T-helper 2 cell treated with Interferon-gamma antibody and Interleukin-4, amounts not matched to agents 100 ng/mL and 5 ng/mL, for 36 hours (primary cell): ENCODE measurements around the gene CELA2A. TPM values are rescaled to one million over a fixed set of nuclear protein-coding genes. Genes with fewer than 3 reads are reported as not detected.
"Not testable (repeated sequence)": the region's sequence is repeated elsewhere in the genome, so short reads cannot be mapped to it uniquely, and the experiment has no call there.

ENCODE experiments used
- intact Hi-C: fragments of 100-400 bp; cut with micrococcal nuclease; formaldehyde crosslinking; loops from one replicate; pipeline ENCODE4 v1.15.1; 2023
- total RNA-seq: library from RNA; stranded (reverse); gene quantifications from 2 replicates; pipeline ENCODE4 v1.2.3, GENCODE V29; 2022

The CELA2A gene
- total RNA-seq, 1 donor from 2014 or later = not detected

DNA sequence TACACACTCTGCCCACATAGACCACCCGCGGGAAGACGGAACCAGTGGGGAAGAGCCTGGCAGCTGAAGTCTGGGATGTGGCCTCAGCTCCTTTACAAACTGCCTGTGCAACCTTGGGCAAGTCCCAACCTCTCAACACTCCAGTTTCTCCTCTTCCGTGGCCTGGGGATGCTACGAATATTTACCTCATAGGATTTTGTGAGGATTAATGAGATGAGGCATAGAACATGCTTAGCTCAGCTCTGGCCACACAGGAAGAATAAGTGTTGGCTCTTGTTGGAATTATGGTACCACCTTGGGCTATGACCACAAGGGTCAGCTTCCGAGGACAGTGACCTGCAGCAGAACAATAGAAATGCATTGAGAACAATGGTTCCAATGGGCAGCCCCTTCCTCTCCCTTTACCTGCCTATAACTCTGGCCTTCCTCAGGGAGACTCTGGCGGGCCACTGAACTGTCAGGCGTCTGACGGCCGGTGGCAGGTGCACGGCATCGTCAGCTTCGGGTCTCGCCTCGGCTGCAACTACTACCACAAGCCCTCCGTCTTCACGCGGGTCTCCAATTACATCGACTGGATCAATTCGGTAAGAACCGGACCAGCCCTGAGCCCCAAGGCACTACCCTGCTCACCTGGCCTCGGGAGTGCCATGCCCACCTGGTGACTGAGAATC lies 10.6 kb downstream of the CELA2A start:
- intact Hi-C loops = not testable (repeated sequence)

DNA sequence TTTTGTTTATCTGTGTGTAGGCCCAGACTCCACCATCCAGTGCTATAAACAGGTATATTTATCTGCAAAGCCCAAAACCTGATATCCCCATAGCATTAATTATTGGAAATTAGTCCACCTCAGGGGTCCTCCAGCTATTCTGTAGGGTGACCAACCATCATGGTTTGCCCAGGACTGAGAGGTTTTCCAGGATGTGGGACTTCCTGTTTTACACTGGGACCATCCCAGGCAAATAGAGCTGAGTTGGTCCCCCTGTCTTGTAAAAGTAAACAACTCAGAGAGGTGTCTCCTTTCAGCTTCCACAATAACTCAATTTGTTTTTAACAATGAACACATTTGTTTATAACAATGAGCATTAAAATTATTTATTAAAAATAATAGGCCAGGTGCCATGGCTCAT lies 11.6 kb downstream of the CELA2A start:
- intact Hi-C loops = no loop called here

DNA sequence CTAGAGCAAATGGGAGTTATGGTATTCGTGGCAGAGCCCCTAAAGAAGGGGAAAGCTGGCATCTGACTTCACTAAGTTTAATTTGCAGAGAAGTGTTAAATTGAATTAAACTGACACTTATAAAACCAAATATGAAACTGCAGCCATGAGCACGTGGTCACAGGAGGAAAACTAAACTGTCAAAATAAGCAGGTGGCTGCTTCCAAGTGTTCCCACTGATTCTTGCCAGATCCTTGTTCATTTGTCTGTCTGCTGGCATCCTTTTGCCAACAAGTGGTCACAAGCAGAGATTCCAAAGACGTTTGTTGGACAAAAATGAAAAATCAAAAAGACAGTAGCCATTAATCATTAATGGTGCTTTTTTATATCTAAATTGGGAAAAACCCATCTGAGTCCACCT lies 12.8 kb downstream of the CELA2A start:
- intact Hi-C loops = no loop called here

DNA sequence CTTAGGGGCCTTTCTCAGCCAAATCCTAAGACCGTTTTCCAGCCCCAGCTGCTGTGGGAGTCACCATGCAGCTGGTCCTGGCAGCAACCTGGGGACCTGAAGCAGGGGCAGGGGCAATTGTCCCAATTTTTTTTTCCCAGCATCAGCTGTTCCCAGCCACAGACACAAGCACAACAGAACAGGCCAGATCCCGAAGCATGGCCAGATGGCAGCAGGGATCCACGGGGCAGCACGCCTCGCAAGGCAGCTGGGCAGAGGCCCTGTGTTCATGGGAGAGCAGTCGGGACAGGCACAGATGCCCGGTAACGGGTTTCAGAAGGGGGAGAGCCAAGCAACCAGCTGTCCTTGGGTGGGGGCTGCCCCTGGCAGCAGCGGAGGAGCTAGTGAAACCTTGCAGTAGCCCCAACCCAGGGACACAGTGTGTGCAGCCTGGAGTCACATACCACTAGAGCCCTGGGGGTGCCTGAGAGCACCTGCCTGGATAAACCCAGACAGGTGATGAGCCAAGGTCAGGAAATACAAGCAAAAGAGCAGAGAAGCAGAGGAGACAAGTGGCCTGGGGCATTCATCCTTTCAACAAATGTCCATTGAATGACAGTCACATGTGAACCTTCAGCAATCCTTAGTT lies 13.4 kb downstream of the CELA2A start:
- intact Hi-C loops = not testable (repeated sequence)

DNA sequence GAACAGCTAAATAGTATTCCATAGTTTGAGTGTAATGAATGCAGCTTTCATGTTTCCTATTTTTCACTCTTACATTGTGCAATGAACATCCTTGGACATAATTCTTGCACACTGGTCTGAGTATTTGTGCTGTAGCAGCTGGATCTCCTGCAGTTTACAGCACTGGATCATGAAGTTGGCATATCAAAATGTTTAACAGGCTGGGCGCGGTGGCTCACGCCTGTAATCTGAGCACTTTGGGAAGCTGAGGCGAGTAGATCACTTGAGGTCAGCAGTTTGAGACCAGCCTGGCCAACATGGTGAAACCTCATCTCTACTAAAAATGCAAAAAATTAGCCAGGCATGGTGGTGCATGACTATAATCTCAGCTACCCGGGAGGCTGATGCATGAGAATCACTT lies 14.5 kb downstream of the CELA2A start:
- intact Hi-C loops = not testable (repeated sequence)

DNA sequence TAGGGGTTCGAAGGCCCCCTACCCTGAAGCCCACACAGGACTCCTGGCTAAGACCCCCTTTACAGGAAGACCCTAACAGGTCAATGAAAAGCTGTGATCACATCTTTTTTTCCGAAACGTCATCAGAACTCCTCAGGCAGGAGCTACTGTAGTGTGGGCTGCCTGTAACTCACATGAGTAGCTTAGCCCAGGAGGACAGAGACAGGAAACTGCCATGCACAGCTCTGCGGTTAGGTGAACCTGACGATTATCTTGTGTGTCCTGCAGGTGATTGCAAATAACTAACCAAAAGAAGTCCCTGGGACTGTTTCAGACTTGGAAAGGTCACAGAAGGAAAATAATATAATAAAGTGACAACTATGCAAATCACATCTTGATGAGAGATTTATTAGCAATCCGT lies 15.2 kb downstream of the CELA2A start:
- intact Hi-C loops = not testable (repeated sequence)

DNA sequence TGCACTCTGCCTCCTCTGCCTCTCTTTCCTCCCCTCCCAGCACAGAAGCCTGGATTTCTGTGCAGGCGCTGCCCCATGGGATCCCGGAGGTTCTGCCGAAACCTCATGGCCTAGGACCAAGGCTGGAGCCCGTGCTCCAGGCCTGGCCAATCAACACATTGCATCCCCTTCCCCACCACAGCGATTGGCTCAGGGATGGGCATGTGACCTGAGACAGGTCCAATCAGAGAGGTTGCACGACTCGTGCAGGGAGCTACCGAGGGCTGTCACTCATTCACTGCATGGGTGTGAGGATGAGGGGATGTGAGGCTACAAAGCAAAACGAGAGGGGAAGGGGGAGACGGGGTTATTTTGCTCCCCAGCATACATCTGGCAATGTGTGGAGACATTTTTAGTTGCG lies 16.1 kb downstream of the CELA2A start:
- intact Hi-C loops = no loop called here

DNA sequence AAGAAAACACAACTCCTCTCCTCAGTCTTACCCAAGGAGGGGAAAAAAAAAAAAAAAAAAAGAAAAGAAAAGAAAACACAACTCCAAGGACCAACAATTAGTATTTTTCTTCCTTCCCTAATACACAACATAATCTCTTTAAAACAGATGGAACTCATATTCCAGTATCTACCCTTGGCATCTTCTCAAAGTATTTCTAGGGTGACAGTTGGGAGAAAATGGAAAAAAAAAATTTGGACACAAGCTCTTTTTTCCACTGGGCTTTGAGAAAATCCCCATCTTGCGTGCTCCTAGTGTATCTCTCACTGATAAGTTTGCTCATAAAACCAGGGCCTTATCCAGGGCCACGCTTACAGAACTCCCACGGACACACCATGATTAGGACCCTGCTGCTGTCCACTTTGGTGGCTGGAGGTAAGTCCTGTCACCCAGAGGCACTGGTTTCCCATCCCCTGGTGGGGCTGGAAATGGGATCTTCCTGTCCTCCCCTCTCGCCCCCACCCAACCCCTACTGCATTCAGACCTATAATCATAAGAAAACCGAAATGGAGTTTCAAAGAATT lies 19.3 kb downstream of the CELA2A start, which contains the start of gene CELA2B:
Gene CELA2B (plus strand): TSS at position 353 of the 563 bp plus-strand sequence. CDS start 22 bp downstream, at position 375.
- intact Hi-C loops = no loop called here

DNA sequence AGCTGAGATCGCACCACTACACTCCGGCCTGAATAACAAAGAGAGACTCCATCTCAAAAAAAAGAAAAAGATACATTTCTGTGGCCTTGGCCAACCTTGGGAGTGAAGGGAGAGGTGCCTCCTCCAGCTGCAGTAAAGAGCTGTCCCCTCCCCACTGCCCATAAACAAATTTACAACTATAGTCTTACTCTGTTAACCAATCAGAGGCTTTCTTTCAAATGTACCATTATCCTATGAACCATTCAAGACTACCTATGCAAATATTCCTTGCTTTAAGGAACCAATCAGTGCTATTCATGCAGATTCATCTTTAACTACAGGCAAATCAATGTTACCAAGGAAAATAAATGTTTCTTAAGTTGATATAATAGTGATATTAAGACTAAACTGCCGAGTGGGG lies 20.4 kb downstream of the CELA2A start:
- intact Hi-C loops = no loop called here

DNA sequence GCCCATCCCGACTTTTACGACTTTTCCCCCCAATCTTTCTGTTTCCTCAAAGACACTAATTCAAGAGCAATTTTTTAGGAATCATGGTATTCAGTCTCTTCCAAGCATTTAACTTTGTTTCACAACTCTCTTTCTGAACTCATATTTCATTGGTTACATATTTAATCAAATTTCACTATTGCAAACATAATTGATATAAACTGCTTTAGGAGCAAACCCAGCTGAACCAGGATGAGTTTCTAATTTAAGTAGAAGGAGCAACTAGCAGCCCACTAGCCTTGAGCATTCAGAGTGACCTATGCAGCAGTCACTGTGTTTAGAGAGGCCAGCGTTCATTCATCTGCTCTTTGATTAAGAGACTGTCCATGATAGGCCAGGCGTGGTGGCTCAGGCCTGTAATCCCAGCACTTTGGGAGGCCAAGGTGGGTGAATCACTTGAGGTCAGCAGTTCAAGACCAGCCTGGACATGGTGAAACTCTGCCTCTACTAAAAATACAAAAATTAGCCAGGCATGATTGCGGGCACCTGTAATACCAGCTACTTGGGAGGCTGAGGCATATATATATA lies 21.2 kb downstream of the CELA2A start:
- intact Hi-C loops = no loop called here

DNA sequence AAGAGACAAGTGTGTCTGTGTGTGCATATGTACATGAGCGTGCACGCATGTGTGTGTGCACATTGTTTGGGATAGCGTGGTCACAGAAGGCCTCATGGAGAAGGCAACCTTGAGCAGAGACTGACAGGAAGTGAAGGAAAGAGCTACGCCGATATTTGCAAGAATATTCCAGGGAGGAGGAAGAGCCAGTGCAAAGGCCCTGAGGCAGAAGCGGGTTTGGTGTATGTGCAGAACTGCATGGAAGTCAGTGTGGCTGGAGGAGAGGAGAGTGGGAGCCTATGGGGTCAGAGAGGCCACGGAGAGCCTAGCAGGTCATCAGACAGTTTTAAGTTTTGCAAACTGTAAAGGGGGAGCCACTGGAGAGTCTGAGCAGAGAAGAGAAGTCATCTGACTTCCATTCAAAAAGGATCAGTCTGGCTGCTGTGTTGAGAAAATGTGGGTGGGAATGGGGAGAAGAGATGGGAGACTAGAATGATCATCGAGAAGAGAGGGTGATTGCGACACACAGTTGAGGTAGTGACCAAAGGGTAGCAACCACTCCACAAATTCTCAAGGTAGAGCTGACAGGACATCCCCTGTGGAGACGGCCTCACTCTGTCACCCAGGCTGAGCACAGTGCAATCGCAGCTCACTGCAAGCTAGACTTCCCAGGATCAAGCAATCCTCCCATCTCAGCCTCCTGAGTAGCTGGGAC lies 23.3 kb downstream of the CELA2A start:
- intact Hi-C loops = no loop called here

DNA sequence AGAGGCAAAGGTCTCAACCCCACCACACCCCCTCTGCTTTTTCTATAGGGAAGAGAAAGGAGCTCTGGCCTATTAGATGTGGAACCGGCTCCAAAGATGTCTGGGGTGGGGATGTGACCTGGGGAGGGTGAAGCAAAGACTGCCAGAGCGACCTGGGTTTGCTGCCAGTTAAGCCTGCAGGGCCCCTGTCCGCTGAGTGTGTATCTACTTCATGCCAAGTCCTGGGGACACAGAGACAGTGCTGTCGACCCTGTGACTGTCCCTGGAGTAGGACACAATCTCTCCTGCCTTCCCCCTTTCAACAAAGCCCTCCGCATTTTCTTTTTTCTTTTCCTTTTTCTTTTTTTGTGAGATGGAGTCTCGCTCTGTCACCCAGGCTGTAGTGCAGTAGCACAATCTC lies 25.9 kb downstream of the CELA2A start:
- intact Hi-C loops = not testable (repeated sequence)

DNA sequence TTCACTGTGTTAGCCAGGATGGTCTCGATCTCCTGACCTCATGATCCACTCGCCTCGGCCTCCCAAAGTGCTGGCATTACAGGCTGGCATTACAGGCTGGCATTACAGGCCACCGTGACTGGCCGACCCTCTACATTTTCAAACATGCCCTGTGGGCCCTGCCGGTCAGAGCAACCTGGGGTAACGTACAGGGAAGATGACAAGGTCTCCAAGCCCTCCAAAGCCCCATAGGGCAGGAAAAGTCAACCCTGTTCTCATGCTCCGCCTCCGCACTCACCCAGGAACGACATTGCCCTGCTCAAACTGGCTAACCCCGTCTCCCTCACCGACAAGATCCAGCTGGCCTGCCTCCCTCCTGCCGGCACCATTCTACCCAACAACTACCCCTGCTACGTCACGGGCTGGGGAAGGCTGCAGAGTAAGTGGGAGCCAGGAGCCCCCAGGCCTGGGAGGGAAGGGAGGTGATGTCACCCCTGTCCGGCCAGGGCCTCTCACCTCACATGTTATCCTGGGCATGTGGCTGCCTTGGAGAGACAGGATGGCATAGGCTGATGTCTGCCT lies 26.5 kb downstream of the CELA2A start:
- intact Hi-C loops = not testable (repeated sequence)

DNA sequence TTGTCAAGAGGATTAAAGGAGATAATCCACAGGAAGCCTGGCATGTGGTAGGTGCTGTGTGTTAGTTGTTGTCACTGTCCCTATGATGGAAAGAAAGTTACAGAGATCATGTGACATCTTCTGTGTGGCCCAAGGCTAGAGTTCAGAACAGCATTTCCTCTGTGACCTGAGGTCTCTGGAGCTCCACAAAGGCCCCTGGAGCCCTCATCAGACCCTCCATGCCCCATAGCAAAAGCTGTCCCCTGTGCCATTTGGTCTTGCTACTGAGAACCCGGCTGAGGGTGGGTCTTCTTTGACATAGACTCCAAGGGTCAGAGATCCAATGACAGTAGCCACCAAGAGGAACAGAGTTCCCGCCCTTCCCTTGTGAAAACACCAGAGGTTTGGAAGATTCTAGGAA lies 27.4 kb downstream of the CELA2A start:
- intact Hi-C loops = no loop called here

DNA sequence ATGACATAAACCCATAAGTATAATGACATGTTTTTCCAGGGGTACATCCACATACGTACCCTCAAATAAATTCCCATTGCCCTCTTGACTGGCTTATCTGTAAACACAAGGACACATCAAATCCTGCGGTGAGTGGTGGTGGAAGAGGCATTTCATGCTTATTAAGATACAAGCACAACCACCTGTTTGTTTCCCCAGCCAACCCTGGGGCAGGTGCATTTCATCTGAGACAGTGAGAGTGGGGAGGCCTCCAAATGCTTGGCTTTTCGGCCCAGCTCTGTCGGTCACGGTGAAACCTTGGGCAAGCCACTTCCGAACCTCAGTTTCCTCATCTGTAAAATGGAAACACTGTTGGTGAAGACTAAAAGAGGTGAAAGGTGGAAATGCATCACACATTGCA lies 27.9 kb downstream of the CELA2A start:
- intact Hi-C loops = not testable (repeated sequence)

DNA sequence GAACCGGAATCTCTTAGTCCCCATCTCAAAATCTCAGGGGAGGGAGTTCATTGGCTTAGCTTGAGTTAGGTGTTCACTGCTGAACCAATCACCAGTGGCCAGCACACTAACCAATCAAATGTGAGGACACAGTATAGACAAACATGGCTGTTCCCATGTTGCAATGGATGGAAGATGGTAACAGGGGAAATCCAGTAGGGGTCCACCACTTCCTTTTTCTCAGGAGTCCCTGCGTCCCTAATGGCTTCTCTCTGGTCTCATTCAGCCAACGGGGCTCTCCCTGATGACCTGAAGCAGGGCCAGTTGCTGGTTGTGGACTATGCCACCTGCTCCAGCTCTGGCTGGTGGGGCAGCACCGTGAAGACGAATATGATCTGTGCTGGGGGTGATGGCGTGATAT lies 29.1 kb downstream of the CELA2A start:
- intact Hi-C loops = no loop called here

DNA sequence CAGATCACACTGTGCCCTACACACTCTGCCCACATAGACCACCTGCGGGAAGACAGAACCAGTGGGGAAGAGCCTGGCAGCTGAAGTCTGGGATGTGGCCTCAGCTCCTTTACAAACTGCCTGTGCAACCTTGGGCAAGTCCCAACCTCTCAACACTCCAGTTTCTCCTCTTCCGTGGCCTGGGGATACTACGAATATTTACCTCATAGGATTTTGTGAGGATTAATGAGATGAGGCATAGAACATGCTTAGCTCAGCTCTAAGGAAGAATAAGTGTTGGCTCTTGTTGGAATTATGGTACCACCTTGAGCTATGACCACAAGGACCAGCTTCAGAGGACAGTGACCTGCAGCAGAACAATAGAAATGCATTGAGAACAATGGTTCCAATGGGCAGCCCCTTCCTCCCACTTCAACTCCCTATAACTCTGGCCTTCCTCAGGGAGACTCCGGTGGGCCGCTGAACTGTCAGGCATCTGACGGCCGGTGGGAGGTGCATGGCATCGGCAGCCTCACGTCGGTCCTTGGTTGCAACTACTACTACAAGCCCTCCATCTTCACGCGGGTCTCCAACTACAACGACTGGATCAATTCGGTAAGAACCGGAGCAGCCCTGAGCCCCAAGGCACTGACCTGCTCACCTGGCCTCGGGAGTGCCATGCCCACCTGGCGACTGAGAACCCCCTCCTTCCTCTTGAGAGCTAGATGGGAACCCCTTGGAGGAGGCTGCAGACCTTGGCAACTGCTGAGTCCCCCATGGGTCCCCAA lies 30.5 kb downstream of the CELA2A start:
- intact Hi-C loops = not testable (repeated sequence)

DNA sequence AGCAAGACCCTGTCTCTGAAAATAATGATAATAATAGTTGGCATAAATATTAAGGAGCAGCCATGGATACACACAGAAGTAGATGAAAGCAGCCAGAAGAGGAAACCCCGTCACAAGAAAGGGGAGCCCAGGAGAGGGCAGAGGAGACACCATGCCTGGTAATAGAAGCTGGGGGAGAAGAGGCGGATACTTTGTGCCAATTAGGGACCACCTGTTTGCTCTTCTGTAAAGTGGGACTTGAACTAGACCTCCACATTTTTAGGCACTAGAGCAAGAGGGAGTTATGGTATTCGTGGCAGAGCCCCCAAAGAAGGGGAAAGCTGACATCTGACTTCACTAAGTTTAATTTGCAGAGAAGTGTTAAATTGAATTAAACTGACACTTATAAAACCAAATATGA lies 31.8 kb downstream of the CELA2A start:
- intact Hi-C loops = no loop called here

DNA sequence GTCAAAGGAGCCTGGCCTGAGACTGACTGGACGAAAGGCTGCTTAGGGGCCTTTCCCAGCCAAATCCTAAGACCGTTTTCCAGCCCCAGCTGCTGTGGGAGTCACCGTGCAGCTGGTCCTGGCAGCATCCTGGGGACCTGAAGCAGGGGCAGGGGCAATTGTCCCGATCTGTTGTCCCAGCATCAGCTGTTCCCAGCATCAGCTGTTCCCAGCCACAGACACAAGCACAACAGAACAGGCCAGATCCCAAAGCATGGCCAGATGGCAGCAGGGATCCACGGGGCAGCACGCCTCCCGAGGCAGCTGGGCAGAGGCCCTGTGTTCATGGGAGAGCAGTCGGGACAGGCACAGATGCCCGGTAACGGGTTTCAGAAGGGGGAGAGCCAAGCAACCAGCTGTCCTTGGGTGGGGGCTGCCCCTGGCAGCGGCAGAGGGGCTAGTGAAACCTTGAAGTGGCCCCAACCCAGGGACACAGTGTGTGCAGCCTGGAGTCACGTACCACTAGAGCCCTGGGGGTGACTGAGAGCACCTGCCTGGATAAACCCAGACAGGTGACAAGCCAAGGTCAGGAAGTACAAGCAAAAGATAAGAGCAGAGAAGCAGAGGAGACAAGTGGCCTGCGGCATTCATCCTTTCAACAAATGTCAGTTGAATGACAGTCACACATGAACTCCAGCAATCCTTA lies 32.7 kb downstream of the CELA2A start:
- intact Hi-C loops = no loop called here

DNA sequence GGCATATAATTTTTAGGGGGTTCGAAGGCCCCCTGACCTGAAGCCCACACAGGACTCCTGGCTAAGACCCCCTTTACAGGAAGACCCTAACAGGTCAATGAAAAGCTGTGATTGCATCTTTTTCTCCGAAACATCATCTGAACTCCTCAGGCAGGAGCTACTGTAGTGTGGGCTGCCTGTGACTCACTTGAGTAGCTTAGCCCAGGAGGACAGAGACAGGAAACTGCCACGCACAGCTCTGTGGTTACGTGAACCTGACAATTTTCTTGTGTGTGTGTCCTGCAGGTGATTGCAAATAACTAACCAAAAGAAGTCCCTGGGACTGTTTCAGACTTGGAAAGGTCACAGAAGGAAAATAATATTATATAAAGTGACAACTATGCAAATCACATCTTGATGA lies 34.5 kb downstream of the CELA2A start:
- intact Hi-C loops = not testable (repeated sequence)
